Measurements from ENCODE around the gene DST.
"Not testable (repeated sequence)": the region's sequence is repeated elsewhere in the genome, so short reads cannot be mapped to it uniquely, and the experiment has no call there.

The DST gene

DNA sequence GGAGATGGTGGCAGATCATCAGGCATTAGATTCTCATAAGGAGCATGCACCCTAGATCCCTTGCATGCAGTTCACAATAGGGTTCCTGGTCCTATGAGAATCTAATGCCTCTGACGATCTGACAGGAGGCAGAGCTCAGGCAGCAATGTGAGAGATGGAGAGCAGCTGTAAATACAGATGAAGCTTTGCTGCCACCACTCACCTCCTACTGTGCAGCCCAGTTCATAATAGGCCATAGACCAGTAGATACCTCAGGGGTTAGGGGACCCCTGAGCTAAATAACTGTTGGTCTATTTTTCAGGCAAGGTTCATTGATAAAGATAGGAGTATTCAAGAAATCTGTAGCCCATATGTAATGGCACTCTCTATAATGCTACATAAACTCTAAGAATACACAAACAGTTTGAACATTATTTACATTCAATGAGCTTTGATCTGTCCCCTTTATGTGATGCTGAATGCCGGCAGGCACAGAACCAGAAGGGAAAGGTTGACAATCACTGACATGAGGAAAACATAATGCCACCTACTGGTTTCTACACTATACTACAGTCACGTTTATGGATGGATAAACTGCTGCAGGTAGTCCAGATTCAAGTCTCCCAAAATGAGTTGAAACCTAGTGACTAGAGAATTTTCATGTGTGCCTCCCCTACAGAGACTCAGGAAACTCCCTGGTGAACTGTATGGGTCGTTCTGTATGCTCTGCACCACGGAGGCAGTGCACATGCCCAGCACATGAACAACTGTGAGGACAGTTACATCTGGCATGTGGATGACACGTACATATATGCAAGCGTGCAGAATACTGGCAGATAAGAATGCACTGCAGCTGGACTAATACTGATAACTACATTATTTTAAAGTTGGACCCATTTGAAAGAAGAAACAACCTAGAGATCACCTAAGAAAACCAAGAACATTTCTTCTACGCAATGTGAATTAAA, 72.0 kb downstream of the DST start:
- TF ChIP-seq, protein P1, sequence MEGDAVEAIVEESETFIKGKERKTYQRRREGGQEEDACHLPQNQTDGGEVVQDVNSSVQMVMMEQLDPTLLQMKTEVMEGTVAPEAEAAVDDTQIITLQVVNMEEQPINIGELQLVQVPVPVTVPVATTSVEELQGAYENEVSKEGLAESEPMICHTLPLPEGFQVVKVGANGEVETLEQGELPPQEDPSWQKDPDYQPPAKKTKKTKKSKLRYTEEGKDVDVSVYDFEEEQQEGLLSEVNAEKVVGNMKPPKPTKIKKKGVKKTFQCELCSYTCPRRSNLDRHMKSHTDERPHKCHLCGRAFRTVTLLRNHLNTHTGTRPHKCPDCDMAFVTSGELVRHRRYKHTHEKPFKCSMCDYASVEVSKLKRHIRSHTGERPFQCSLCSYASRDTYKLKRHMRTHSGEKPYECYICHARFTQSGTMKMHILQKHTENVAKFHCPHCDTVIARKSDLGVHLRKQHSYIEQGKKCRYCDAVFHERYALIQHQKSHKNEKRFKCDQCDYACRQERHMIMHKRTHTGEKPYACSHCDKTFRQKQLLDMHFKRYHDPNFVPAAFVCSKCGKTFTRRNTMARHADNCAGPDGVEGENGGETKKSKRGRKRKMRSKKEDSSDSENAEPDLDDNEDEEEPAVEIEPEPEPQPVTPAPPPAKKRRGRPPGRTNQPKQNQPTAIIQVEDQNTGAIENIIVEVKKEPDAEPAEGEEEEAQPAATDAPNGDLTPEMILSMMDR (IDR thresholded peaks at IDR 0.05; ENCODE audit: low read depth, low read length, missing control alignments) = peak; percentile 66
- H3K4me3 ChIP-seq (ENCODE audit: low read depth, low read length) = no peak overlapping the region
- no peak for DNase-seq (ENCODE audit: low read depth)

- no peak overlapping the region for H3K4me3 ChIP-seq (ENCODE audit: low read depth, low read length)
- TF ChIP-seq, protein P1 (IDR thresholded peaks at IDR 0.05; ENCODE audit: low read depth, low read length, missing control alignments) = no peak
- DNase-seq (ENCODE audit: low read depth) = no peak
These were observed 75.2 kb downstream of the DST start for GRCh38 chr6:56567501-56567900.

DNA sequence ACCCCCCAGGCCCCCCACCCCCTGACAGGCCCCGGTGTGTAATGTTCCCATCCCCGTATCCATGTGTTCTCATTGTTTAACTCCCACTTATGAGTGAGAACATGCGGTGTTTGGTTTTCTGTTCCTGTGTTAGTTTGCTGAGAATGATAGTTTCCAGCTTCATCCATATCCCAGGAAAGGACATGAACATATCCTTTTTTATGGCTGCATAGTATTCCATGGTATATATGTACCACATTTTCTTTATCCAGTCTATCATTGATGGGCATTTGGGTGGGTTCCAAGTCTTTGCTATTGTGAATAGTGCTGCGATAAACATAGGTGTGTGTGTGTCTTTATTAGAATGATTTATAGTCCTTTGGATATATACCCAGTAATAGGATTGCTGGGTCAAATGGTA, 80.0 kb downstream of the DST start:
- not testable (repeated sequence) for DNase-seq (ENCODE audit: low read depth)

GRCh38 chr6:56556751-56557540, 85.7 kb downstream of the DST start:
- TF ChIP-seq, protein P1 (IDR thresholded peaks at IDR 0.05; ENCODE audit: low read depth, low read length, missing control alignments) = no peak
- H3K4me3 ChIP-seq (ENCODE audit: low read depth, low read length) = no peak overlapping the region
- DNase-seq (ENCODE audit: low read depth) = no peak

More for the DNA sequence above, 80.0 kb downstream of the DST start:
- H3K4me3 ChIP-seq (ENCODE audit: low read depth, low read length) = not testable (repeated sequence)

DNA sequence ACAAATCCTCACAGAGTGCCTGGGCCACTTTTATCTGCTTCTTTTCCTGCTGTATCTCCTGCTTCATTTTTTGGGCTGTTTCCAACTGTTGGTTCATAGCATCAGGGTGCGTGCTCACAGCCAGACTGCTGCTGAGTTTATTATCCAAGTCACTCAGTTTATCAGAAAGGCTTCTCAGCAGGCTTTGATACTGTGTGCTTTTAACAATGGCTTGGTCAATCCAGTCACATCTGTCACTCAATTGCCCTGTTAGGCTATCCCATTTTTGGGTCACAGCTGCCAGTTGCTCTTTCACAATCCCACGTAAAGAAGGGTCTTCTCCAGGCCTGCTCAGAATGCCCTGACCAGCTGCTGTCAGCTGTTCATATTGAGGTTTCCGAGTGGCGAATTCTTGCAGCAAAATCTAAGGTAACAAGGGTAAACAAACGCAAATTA, 87.2 kb downstream of the DST start:
- TF ChIP-seq, protein P1 (IDR thresholded peaks at IDR 0.05; ENCODE audit: low read depth, low read length, missing control alignments) = no peak
- H3K4me3 ChIP-seq (ENCODE audit: low read depth, low read length) = no peak overlapping the region
- DNase-seq (ENCODE audit: low read depth) = no peak

- no peak overlapping the region for H3K4me3 ChIP-seq (ENCODE audit: low read depth, low read length)
- TF ChIP-seq, protein P1 (IDR thresholded peaks at IDR 0.05; ENCODE audit: low read depth, low read length, missing control alignments) = no peak
- DNase-seq (ENCODE audit: low read depth) = no peak
These were observed 90.2 kb downstream of the DST start for GRCh38 chr6:56552187-56553130.

All from GM12864 (cell line).